ENCODE measurements around the gene KCTD4. TPM values are rescaled to one million over a fixed set of nuclear protein-coding genes. Genes with fewer than 3 reads are reported as not detected.

KCTD4 gene
- total RNA-seq, 3 donors from 2014 or later, result 0.14 to 2.5 (median 1.2) TPM

GRCh38 chr13:45162821-45163220, 38.0 kb downstream of the KCTD4 start:
- ATAC-seq, result peak; percentile 77
- DNase-seq, result no peak
- no peaks in the 10 kb centered on the region for H3K36me3 ChIP-seq (ENCODE audit: low read depth)
- H3K4me3 ChIP-seq, result no peak overlapping the region
- H3K4me1 ChIP-seq (ENCODE audit: low read depth), result peaks cover 13% of the 10 kb centered on the region
- intact Hi-C loops (cut with DNase I, micrococcal nuclease), result no loop called here
- no peak for TF ChIP-seq CTCF (IDR thresholded peaks at IDR 0.05)
- H3K9me3 ChIP-seq, result no peaks in the 10 kb centered on the region

GRCh38 chr13:45162194-45162593, 38.7 kb downstream of the KCTD4 start:
- no peak for DNase-seq
- no peak for TF ChIP-seq CTCF (IDR thresholded peaks at IDR 0.05)
- ATAC-seq, result peak; percentile 66
- H3K4me1 ChIP-seq (ENCODE audit: low read depth), result peaks cover 9% of the 10 kb centered on the region
- H3K36me3 ChIP-seq (ENCODE audit: low read depth), result no peaks in the 10 kb centered on the region
- H3K4me3 ChIP-seq, result no peak overlapping the region
- H3K9me3 ChIP-seq, result no peaks in the 10 kb centered on the region
- intact Hi-C loops (cut with DNase I, micrococcal nuclease), result no loop called here

GRCh38 chr13:45156565-45157361, 44.1 kb downstream of the KCTD4 start:
- Histone ChIP-seq H3K9me3 (no peaks in the 10 kb centered on the region), H3K4me1 (ENCODE audit: low read depth) (no peaks in the 10 kb centered on the region), H3K4me3 (no peak overlapping the region), H3K36me3 (ENCODE audit: low read depth) (no peaks in the 10 kb centered on the region)
- TF ChIP-seq CTCF (IDR thresholded peaks at IDR 0.05), result no peak
- DNase-seq (no peak), ATAC-seq (no peak)
- intact Hi-C loops (cut with DNase I, micrococcal nuclease), result no loop called here

DNA sequence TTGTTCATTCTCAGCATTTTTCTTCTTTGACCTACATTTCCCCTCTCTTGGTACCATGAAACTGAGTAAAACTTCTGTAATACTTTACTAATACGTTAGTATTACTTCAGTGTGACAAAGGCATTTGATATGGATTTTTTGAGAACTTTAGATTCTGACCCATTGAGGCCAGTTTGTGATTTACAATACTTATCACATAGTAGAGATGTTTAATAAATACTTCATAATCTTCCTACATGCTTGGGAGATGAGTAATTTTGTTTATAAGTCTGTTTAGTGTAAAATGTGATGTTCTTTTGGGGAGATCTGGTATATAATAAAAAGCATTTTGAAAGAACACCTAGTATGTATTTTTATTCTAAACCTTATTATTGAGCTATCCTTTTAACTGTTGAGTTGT, 50.9 kb downstream of the KCTD4 start:
- TF ChIP-seq CTCF (IDR thresholded peaks at IDR 0.05), result no peak
- no peak for DNase-seq
- H3K36me3 ChIP-seq (ENCODE audit: low read depth), result no peaks in the 10 kb centered on the region
- no peaks in the 10 kb centered on the region for H3K4me1 ChIP-seq (ENCODE audit: low read depth)
- no peak for ATAC-seq
- intact Hi-C loops (cut with DNase I, micrococcal nuclease), result no loop called here
- no peak overlapping the region for H3K4me3 ChIP-seq
- H3K9me3 ChIP-seq, result no peaks in the 10 kb centered on the region

DNA sequence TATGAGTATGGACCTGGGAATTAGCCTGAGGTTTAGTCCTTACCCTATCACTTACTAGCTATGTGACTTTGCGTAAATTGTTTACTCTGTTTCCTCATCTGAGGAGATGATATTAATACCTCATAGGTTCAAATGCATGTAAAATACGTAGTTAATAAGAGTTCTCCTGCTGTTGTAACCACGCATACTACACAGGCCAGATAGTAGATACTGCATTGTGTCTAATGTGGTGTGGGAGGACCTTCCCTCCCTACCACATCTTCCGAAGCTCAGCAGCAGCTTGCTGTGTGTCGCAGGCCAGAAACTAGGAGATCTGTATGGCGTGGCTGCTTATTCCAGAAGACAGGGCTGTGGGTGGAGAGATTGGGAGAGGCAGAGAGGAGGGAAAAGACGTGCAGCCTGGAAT, 57.5 kb downstream of the KCTD4 start:
- intact Hi-C loops (cut with DNase I, micrococcal nuclease), result no loop called here
- Histone ChIP-seq H3K36me3 (ENCODE audit: low read depth) (no peaks in the 10 kb centered on the region), H3K9me3 (no peaks in the 10 kb centered on the region), H3K4me1 (ENCODE audit: low read depth) (no peaks in the 10 kb centered on the region), H3K4me3 (no peak overlapping the region)
- TF ChIP-seq CTCF (IDR thresholded peaks at IDR 0.05), result no peak
- DNase-seq, result no peak
- no peak for ATAC-seq

Other genes with a start within 250 kb of the KCTD4 start
- gene NUFIP1, start 211.6 kb downstream of the KCTD4 start, total RNA-seq, result 1 to 10 TPM; 1.5 to 3.9 (median 3.3) TPM
- 10 to 100 TPM; 19.2 to 23.5 (median 20.2) TPM for gene GPALPP1, start 211.5 kb downstream of the KCTD4 start, total RNA-seq
- 10 to 100 TPM; 15.4 to 22.0 (median 15.9) TPM for gene GTF2F2, start 80.5 kb downstream of the KCTD4 start, total RNA-seq
- 1,000 to 10,000 TPM; 3,253 to 4,069 (median 3,560) TPM for gene TPT1, start 140.1 kb upstream of the KCTD4 start, total RNA-seq
- 10 to 100 TPM; 10.5 to 20.0 (median 13.6) TPM for gene SLC25A30, start 217.3 kb upstream of the KCTD4 start, total RNA-seq